HCT116 (cell line): ENCODE measurements around the gene CELF2. TPM values are rescaled to one million over a fixed set of nuclear protein-coding genes. Genes with fewer than 3 reads are reported as not detected.

Experiments used
- ATAC-seq: fragments of 200-7000 bp; cut with Tn5 transposase; 2 replicates; pipeline ENCODE4 v1.9.1; 2020; ENCODE audit warnings: mild to moderate bottlenecking, moderate library complexity
- BruUV-seq: library from RNA; stranded (reverse); fragments of 400-500 nt; replicated peaks from 2 replicates; lab custom pipeline; 2021; lab: Mats Ljungman, UMichigan
- CTCF ChIA-PET: fragments of 300-600 bp; sonication (Branson Sonifier 250); formaldehyde crosslinking; loops from one replicate; lab custom pipeline; 2021; ENCODE audit warnings: antibody characterized with exemption; lab: Charles Lee
- POLR2A ChIA-PET: fragments of 300-600, 350-600 bp; sonication (Branson Sonifier 250); formaldehyde crosslinking; loops from one replicate; lab custom pipeline; 2021; ENCODE audit warnings: antibody characterized with exemption; lab: Charles Lee
- RAD21 ChIA-PET, 2 experiments: fragments of 300-600 bp; sonication (Branson Sonifier 250); formaldehyde crosslinking; loops; one replicate each; lab custom pipeline; 2023; ENCODE audit warnings: low total read pairs in 2 of 2; ENCODE audit not compliant: uncharacterized antibody in 2 of 2, unreplicated experiment in 2 of 2, low non-redundant PET in 1 of 2; lab: Charles Lee
- DNase-seq: peaks from one replicate; pipeline ENCODE4 v3.0.0-alpha.2; 2010; ENCODE audit warnings: low read depth, low spot score
- H2AFZ ChIP-seq: fragments of 200-600 bp; shearing (Covaris generic), sonication (generic); 2 replicates; pipeline ENCODE4 v1.6.1; 2017; ENCODE audit warnings: low read depth, mixed run types, mixed read lengths, antibody characterized with exemption, low read length; ENCODE audit not compliant: poor library complexity, severe bottlenecking
- H3K27ac ChIP-seq: 2 replicates; pipeline ENCODE4 v1.5.1; 2012; ENCODE audit warnings: low read depth, low read length
- H3K27me3 ChIP-seq: fragments of 200-600 bp; sonication (generic); 2 replicates; pipeline ENCODE4 v1.6.1; 2016; ENCODE audit warnings: mixed run types, low read length, mixed read lengths; ENCODE audit not compliant: insufficient read depth
- H3K36me3 ChIP-seq, 2 experiments: fragments of 200-500 bp in 1 of 2; fragments of 200-600 bp in 1 of 2; sonication (Bioruptor generic) in 1 of 2; sonication (generic) in 1 of 2; 2 replicates each; pipeline versions ENCODE4 v1.5.1 to v1.6.1; 2014 to 2016; ENCODE audit warnings: low read length in 2 of 2, inconsistent platforms in 1 of 2, mixed read lengths in 1 of 2, mixed run types in 1 of 2; ENCODE audit not compliant: insufficient read depth in 2 of 2, control insufficient read depth in 1 of 2
- H3K4me1 ChIP-seq, 2 experiments: fragments of 200-600 bp in 1 of 2; sonication (generic) in 1 of 2; 2 replicates each; pipeline versions ENCODE4 v1.5.1 to v1.6.1; 2012 to 2017; ENCODE audit warnings: low read length in 2 of 2, inconsistent platforms in 1 of 2, mild to moderate bottlenecking in 1 of 2, mixed read lengths in 1 of 2, mixed run types in 1 of 2, moderate library complexity in 1 of 2; ENCODE audit not compliant: insufficient read depth in 2 of 2, control insufficient read depth in 1 of 2
- H3K4me2 ChIP-seq: fragments of 200-600 bp; sonication (generic); 2 replicates; pipeline ENCODE4 v1.6.1; 2017; ENCODE audit warnings: mixed run types, low read length, mixed read lengths
- H3K4me3 ChIP-seq, 2 experiments: fragments of 200-600 bp in 1 of 2; sonication (generic) in 1 of 2; replicated peaks in 1 of 2; 2 replicates each; pipeline ENCODE4 v1.5.1; 2011 to 2016; ENCODE audit warnings: low read length in 2 of 2, control low read depth in 1 of 2, low read depth in 1 of 2, mild to moderate bottlenecking in 1 of 2, mixed read lengths in 1 of 2, mixed run types in 1 of 2
- H3K79me2 ChIP-seq: fragments of 200-600 bp; sonication (generic); 2 replicates; pipeline ENCODE4 v1.6.1; 2017; ENCODE audit warnings: mild to moderate bottlenecking, mixed run types, low read length, moderate library complexity, mixed read lengths; ENCODE audit not compliant: insufficient read depth
- H3K9ac ChIP-seq: fragments of 200-600 bp; sonication (generic); 2 replicates; pipeline ENCODE4 v1.6.1; 2016; ENCODE audit warnings: low read length, mixed read lengths
- H3K9me2 ChIP-seq: fragments of 200-600 bp; sonication (generic), shearing (Covaris generic); 2 replicates; pipeline ENCODE4 v1.6.1; 2017; ENCODE audit warnings: mixed run types, mild to moderate bottlenecking, moderate library complexity; ENCODE audit not compliant: insufficient read depth
- H3K9me3 ChIP-seq, 2 experiments: fragments of 200-500 bp in 1 of 2; fragments of 200-600 bp in 1 of 2; sonication (Bioruptor generic) in 1 of 2; sonication (generic) in 1 of 2; 2 replicates each; pipeline ENCODE4 v1.6.1; 2014 to 2017; ENCODE audit warnings: low read length in 2 of 2, mixed read lengths in 2 of 2, inconsistent platforms in 1 of 2, low read depth in 1 of 2, mild to moderate bottlenecking in 1 of 2, mixed run types in 1 of 2, moderate library complexity in 1 of 2; ENCODE audit not compliant: control insufficient read depth in 1 of 2, insufficient read depth in 1 of 2
- H4K20me1 ChIP-seq: fragments of 200-600 bp; sonication (generic), shearing (Covaris generic); 2 replicates; pipeline ENCODE4 v1.6.1; 2017; ENCODE audit warnings: mixed run types, mild to moderate bottlenecking, moderate library complexity; ENCODE audit not compliant: insufficient read depth
- ATF3 ChIP-seq: IDR thresholded peaks from 2 replicates; pipeline ENCODE4 v1.6.1; 2012
- CBX3 ChIP-seq: IDR thresholded peaks from 2 replicates; pipeline ENCODE4 v1.6.1; 2012; ENCODE audit warnings: low read depth
- CTCF ChIP-seq, 3 experiments: fragments of 200-600 bp in 1 of 3; sonication (generic) in 1 of 3; IDR thresholded peaks in 2 of 3; conservative IDR thresholded peaks in 1 of 3; 2 replicates each; pipeline ENCODE4 v1.5.1; 2012 to 2017; ENCODE audit warnings: low read depth in 2 of 3, low read length in 2 of 3, antibody characterized with exemption in 1 of 3, borderline replicate concordance in 1 of 3, control low read depth in 1 of 3, mild to moderate bottlenecking in 1 of 3, mixed read lengths in 1 of 3, mixed run types in 1 of 3, moderate library complexity in 1 of 3; ENCODE audit not compliant: insufficient read depth in 1 of 3
- EGR1 ChIP-seq: IDR thresholded peaks from 2 replicates; pipeline ENCODE4 v1.6.1; 2012; ENCODE audit warnings: low read depth
- ELF1 ChIP-seq: IDR thresholded peaks from 2 replicates; pipeline ENCODE4 v1.6.1; 2012; ENCODE audit warnings: low read depth, borderline replicate concordance
- EZH2 ChIP-seq: fragments of 200-600 bp; sonication (generic); IDR thresholded peaks from 2 replicates; pipeline ENCODE4 v1.6.1; 2017; ENCODE audit warnings: antibody characterized with exemption, mixed run types
- EZH2phosphoT487 ChIP-seq: fragments of 200-600 bp; IDR thresholded peaks from 2 replicates; pipeline ENCODE4 v1.6.1; 2018; ENCODE audit warnings: antibody characterized with exemption, borderline replicate concordance
- FOSL1 ChIP-seq: IDR thresholded peaks from 2 replicates; pipeline ENCODE4 v1.6.1; 2012; ENCODE audit warnings: low read depth
- JUND ChIP-seq: IDR thresholded peaks from 2 replicates; pipeline ENCODE4 v1.6.1; 2012
- MAX ChIP-seq: IDR thresholded peaks from 2 replicates; pipeline ENCODE4 v1.6.1; 2012
- POLR2AphosphoS5 ChIP-seq: IDR thresholded peaks from 2 replicates; pipeline ENCODE4 v1.6.1; 2011; ENCODE audit warnings: mild to moderate bottlenecking, low read depth, low read length, moderate library complexity
- RAD21 ChIP-seq: IDR thresholded peaks from 2 replicates; pipeline ENCODE4 v1.6.1; 2012; ENCODE audit warnings: low read depth, mild to moderate bottlenecking
- REST ChIP-seq: IDR thresholded peaks from 2 replicates; pipeline ENCODE4 v1.6.1; 2012; ENCODE audit warnings: low read depth
- SIN3A ChIP-seq: IDR thresholded peaks from 2 replicates; pipeline ENCODE4 v1.6.1; 2012; ENCODE audit warnings: low read depth
- SRF ChIP-seq: IDR thresholded peaks from 2 replicates; pipeline ENCODE4 v1.6.1; 2012; ENCODE audit warnings: low read depth
- TCF7L2 ChIP-seq: IDR thresholded peaks from 2 replicates; pipeline ENCODE4 v1.7.0; 2011; ENCODE audit warnings: borderline replicate concordance, inconsistent platforms; ENCODE audit not compliant: insufficient read depth, insufficient read length; ENCODE audit errors: extremely low read depth
- YY1 ChIP-seq: IDR thresholded peaks from 2 replicates; pipeline ENCODE4 v1.6.1; 2011; ENCODE audit warnings: low read length, low read depth, moderate library complexity, mild to moderate bottlenecking; ENCODE audit not compliant: insufficient replicate concordance; ENCODE audit errors: extremely low read depth
- ZBTB33 ChIP-seq: IDR thresholded peaks from 2 replicates; pipeline ENCODE4 v1.6.1; 2011; ENCODE audit warnings: mild to moderate bottlenecking, low read length, moderate library complexity; ENCODE audit not compliant: insufficient replicate concordance; ENCODE audit errors: extremely low read depth
- ZFX ChIP-seq: fragments of 450-650 bp; IDR thresholded peaks from 2 replicates; pipeline ENCODE4 v1.6.1; 2017
- ZNF274 ChIP-seq: fragments of 200-500 bp; sonication (Bioruptor generic); IDR thresholded peaks from 2 replicates; pipeline ENCODE4 v1.6.1; 2014; ENCODE audit warnings: mild to moderate bottlenecking, low read depth, low read length, inconsistent platforms
- intact Hi-C: fragments of 100-400 bp; cut with micrococcal nuclease; formaldehyde crosslinking; loops from 2 replicates; pipeline ENCODE4 v1.10.0; 2022
- total RNA-seq: library from RNA; stranded (reverse); gene quantifications from one replicate; pipeline ENCODE4 v1.2.1, GENCODE V29; 2021; ENCODE audit not compliant: unreplicated experiment

Gene CELF2
- total RNA-seq, 1 experiment from 2014 or later: 0.66 TPM

GRCh38 chr10:11177381-11177780 is 159.7 kb downstream of the CELF2 start:
- Histone ChIP-seq H3K4me1 (no peaks in the 10 kb centered on the region), H3K9me2 (no peaks in the 10 kb centered on the region), H3K79me2 (no peaks in the 10 kb centered on the region), H2AFZ (no peak overlapping the region), H3K9ac (no peak overlapping the region), H3K36me3 (no peaks in the 10 kb centered on the region), H3K9me3 (no peaks in the 10 kb centered on the region), H3K4me2 (no peak overlapping the region), H3K27ac (no peak overlapping the region), H3K4me3 (no peak overlapping the region), H3K27me3 (peaks cover 6% of the 10 kb centered on the region; the same call in 1 of the 2 replicates), H4K20me1 (no peaks in the 10 kb centered on the region)
- BruUV-seq: no TSS peak
- no peak for TF ChIP-seq CTCF (IDR thresholded peaks at IDR 0.05 in 2 of 3, conservative IDR thresholded peaks at IDR 0.05 in 1 of 3; ENCODE audit: borderline replicate concordance in 1 of 3, insufficient read depth in 1 of 3, low read depth in 2 of 3, low read length in 2 of 3)
- no peak for TF ChIP-seq FOSL1
- no peak for TF ChIP-seq ZFX
- no peak for TF ChIP-seq ELF1
- TF ChIP-seq ZBTB33: no peak
- no peak for TF ChIP-seq REST
- TF ChIP-seq TCF7L2: no peak
- no peak for TF ChIP-seq JUND
- no peak for TF ChIP-seq POLR2AphosphoS5
- TF ChIP-seq MAX: no peak
- TF ChIP-seq RAD21: no peak
- no peak for TF ChIP-seq EZH2phosphoT487
- TF ChIP-seq EGR1: no peak
- TF ChIP-seq SRF: no peak
- no peak for TF ChIP-seq ATF3
- no peak for TF ChIP-seq EZH2
- TF ChIP-seq YY1: no peak
- TF ChIP-seq SIN3A: no peak
- no peak for TF ChIP-seq CBX3
- no peak for TF ChIP-seq ZNF274
- ChIA-PET POLR2A (no interaction called here), RAD21 (no interaction called here), CTCF (no interaction called here)
- ATAC-seq: no peak
- DNase-seq: no peak
- intact Hi-C loops: no loop called here
